NCI-H2196 treated with DMSO at 0.1 percent for 48 hours (cell line): Measurements from ENCODE around the gene GAB2.
"Not testable (repeated sequence)": the region's sequence is repeated elsewhere in the genome, so short reads cannot be mapped to it uniquely, and the experiment has no call there.

Experiments used
- DNase-seq: peaks from one replicate; lab custom pipeline; 2025; ENCODE audit not compliant: unreplicated experiment; lab: John Stamatoyannopoulos, UW

GAB2 gene

DNA sequence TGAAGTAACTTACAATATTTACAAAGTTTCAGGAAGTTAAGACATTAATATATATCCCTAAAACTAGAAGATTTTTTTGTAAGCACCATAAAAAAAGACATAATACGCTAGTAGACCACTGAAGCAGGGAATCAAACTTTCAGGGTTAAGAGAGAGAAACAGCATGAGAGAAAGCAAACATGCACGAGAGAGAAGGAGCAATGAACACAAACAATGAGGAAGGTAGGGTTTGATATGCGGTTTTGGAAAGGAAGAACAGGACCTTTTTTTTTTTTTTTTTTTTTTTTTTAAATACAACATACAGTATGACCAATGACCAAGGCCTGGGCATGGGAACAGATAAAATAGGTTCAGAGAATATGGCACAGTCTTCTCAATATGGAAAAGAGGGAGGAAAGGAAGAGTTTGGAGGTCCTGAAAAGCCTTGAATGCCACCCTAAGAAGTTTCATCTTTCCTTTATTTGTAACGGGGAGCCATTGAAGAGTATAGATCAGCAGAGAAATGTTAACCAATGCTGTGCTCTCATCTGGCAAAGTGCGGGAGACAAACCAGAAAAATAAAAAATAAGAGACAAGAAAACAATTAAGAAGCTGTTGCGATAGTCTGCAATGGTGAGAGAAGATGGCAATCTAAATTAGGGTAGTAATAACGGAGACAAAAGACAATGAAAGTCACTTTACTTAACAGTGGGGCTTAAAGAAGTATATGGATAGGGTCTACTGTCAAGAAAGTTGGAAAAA is 127.9 kb downstream of the GAB2 start:
- no peak for DNase-seq

DNA sequence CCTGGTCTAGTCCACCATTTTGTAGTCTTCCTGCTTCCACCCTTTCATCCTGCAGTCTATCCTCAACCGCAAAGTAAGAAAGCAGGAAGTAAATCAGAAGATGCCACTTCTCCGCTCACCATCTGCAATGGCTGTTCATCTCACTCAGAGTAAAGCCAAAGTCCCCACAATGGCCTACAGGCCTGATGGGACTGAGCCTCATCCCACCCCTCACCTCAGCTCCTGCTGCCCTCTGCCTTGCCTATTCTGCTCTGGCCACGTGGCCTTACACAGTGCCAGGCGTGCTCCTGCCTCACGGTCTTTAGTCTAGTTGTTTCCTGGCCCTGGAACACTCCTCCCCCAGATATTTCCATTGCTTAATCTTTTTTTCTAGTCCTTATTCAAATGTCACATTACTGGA is 133.4 kb downstream of the GAB2 start:
- no peak for DNase-seq

DNA sequence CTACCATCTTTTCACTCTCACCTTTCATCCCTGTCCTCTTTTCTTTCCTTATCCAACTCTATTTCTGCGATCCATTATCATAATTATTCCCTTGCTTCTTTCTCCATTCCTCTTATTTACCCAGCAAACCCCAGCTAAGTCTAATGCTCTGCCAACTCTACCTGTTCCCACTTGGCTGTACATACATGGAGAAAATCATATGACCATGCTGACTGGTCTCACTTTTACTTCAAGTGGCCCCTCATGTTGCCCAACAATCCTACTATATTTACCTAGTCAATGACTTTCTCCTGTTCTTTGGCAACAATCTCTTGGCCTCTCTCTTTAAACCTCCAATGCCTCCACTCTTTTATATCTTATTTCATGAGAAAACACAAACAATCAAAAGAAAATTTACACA is 134.8 kb downstream of the GAB2 start:
- DNase-seq: no peak

DNA sequence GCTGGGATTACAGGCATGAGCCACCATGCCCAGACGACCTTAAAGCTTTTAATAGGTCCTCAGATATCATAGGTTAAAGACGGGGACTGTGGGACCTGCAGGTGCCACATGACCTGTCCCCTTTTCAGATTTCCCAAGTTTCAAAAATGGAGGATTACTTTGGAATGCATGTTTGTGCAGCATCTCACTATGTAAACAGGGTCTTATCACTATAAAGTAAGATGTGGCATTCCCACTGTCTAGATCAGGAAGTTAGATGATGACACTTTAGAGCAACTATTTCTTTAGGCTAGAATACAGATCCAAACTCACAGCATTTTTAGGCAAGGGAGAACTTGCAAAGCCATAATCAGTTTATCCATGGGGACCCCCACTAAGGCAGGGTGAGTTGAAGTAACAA is 136.1 kb downstream of the GAB2 start:
- DNase-seq: no peak

DNA sequence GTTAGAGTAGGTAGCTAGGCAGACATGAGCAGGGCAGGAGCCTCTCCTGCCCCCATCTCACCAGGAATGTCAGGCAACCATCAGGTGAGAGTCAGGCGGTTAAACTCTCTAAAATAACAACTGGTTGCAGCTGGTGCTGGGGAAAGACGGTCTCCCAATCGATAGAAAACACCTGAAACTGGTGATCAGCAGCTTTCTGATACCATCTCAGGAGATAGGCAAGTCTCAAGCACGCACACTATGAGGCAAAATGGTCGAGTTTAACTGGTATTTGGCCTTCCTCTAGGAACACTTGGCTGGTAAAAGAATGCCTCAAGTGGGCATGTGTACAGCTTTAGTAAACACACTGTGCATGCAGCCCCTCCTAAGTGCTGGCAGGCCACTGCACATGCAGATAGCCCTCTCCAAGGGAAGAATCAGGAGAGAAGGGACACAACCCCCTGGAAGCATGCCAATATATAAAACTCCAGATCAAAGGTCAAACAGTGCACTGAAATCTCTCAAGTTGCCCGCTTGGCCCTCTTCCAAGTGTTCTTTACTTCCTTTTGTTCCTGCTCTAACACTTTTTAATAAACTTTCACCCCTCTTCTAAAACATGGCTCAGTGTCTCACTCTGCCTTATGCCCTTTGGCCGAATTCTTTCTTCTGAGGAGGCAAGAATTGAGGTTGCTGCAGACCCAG is 140.2 kb downstream of the GAB2 start:
- no peak for DNase-seq

DNA sequence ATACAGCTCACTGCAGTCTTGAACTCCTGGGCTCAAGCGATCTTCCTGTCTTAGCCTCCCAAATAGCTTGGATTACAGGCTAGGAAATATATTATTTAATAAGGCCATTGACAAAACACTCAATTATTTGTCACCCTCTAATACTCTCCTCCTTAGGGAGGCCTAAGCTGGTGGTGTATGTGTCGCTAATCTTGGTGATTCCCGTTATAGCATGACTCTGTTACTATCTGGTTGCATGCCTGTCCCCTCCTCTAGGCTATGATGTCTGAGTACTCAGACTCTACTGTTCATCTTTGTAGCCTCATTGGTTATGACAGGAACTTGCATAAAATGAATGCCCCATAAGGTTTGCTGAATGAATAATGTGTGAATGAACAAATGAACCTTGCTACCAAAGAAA is 141.3 kb downstream of the GAB2 start:
- DNase-seq: no peak

DNA sequence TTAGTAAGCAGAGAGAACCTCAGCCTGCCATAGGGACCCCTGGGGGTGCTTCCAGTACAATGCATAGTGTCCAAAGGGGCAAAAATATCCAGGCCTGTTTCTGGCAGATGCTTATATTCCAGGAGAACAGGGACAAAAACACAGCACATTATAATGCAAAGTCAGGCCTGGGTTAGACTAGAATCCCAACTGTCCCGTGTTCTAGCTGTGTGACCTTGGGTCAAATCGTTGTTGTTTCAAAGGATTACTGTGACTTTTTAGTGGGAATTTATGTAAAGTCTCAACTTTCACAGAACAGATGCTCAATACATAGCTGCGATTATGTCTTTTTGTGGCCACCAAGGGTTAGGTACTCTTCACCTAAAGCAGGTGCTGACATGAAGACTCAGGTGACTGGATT is 142.9 kb downstream of the GAB2 start:
- no peak for DNase-seq

DNA sequence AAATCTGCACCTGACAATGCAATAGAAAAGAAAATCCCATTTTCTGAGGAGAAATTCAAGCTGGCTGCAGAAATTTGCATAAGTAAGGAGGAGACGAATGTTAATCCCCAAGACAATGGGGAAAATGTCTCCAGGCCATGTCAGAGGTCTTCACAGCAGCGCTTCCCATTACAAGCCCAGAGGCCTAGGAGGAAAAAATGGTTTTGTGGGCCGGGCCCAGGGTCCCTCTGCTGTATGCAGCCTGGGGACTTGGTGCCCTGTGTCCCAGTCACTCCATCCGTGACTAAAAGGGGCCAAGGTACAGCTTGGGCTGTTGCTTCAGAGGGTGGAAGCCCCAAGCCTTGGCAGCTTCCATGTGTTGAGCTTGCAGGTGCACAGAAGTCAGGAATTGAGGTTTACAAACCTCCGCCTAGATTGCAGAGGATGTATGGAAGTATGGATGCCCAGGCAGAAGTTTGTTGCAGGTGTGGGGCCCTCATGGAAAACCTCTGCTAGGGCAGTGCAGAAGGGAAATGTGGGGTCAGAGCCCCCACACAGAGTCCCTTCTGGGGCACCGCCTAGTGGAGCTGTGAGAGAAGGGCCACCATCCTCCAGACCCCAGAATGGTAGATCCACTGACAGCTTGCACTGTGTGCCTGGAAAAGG is 144.9 kb downstream of the GAB2 start:
- not testable (repeated sequence) for DNase-seq

DNA sequence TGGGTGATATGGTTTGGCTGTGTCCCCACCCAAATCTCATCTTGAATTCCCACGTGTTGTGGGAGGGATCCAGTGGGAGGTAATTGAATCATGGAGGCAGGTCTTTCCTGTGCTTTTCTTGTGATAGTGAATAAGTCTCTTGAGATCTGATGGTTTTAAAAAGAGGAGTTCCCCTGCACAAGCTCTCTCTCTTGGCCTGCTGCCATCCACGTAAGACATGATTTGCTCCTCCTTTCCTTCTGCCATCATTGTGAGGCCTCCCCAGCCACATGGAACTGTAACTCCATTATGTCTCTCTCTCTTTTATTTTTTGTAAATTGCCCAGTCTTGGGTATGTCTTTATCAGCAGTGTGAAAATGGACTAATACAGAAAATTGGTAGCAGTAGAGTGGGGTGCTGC is 145.8 kb downstream of the GAB2 start:
- DNase-seq: not testable (repeated sequence)

DNA sequence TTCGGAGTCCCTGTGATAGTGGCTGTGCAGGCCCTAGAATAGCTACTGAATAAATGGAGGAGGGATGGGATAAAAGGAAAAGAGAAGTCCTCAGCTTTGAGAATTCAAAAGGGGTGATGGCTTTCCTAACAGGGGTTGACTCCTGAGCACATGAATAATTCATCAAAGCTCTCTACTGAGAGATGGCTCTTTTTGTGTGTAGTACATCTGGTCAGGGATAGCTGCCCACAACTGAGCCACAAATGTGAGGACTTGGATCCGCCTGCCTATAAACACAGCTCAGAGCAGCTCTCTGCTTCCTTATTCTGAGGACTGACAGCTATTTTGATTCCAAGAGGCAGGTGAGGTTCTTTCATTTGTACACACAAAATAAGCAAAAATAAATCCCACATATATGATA is 146.6 kb downstream of the GAB2 start:
- DNase-seq: no peak

DNA sequence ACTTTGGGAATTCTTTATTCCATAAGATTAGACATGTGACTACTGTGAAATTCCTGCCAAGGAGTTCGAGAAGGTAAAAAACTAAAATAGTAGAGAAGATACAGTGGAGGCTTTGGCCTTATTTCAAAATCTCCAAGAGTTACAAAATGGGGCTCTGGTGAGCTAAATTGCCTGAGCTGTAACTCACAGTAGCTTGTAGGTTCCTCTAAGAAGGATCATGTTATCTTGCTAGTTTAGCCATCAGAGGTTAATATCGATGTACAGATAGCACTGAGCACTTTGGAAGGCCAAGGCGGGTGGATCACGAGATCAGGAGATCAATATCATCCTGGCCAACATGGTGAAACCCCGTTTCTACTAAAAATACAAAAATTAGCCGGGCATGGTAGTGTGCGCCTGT is 147.8 kb downstream of the GAB2 start:
- no peak for DNase-seq

DNA sequence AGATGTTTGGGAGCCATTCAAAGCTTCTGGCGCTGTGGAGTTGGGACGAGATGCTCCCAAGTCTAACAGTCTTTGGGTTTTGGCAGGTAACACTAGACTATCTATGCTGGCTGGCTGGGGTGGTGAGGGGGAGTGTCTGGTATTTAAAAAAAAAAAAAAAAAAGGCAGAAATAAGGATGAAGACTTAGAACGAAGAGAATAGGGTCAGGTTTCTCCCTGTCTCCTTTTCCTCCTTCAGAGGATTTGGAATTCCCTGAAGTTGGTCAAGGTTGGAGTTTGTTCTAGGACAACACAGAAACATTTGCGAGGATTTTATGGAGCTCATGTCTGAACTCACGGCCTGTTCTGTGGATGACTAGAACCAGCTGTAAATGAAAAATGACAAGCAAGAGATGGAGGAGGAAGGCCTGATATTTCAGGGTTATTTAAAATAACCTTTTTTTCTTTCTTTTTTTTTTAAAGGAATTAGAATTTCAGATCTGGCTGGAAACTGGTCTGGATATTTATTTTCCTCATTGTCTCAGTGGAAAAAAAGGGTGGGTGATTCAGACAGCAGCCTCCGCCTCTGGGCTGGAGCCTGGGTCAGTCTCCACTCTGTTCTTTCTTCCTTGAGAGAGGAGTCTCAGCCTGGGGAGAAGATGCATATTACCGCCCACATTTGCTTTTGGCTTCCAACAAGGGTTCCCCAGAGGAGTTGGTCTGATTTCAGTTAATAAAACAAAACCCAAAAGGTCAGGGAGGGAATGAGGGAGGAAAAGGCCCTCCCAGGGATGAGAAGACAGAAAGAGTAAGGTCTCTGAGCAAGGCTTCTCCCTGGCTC is 148.8 kb downstream of the GAB2 start:
- DNase-seq: no peak

DNA sequence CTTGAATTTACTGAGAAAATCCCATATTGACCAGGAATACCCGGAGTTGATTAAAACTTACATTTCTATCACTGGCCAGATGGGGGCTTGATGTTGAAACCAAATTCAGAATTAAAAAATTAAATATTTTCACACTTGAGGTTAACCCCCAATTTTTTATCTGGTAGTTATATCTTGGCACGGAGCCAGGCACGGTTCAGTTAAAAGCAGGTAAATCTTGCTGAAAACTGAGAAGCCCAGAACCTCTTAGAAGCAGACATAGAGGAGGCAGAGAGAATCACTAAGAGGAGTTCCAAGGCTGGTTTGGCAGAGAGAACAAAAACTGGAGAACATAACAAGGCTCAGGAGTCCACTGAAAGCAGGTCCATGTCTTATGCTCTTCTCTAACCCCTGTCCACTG is 151.2 kb downstream of the GAB2 start:
- DNase-seq: no peak

DNA sequence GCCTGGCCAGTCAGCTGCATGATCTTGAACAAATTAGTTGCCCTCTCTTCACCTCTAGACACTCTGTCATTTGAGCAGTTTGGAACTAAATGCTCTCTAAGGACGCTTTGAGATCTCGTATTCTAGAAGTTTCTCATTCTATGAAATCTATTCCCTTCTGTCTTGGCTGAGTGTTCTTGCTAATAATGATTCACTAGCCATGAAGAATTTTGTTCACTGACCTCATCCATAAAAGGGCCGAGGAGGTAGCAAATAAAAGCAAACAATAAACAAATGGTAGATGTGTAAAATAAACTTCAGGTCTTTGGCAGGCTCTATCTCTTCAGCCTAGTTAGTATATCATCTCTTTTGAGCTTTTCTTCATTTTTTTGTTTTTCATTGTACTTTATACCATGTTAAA is 152.3 kb downstream of the GAB2 start:
- DNase-seq: no peak

DNA sequence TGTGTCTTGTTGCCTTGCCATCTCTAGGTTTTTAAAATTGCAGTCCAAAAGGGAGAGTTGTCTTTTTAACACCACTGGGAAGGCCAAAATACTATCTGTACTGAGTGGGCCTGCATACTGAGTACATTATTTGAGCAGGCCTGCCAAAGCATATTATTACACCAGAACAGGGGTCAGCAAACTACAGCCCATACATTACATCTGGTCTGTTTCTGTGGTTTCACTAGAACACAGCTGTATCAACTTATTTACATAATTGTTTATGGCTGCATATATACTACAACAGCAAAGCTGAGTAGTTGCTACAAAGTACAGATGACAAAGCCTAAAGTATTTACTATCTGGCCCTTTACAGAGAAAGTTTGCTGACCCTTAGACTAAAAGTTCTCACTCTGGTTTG is 154.9 kb downstream of the GAB2 start:
- no peak for DNase-seq

DNA sequence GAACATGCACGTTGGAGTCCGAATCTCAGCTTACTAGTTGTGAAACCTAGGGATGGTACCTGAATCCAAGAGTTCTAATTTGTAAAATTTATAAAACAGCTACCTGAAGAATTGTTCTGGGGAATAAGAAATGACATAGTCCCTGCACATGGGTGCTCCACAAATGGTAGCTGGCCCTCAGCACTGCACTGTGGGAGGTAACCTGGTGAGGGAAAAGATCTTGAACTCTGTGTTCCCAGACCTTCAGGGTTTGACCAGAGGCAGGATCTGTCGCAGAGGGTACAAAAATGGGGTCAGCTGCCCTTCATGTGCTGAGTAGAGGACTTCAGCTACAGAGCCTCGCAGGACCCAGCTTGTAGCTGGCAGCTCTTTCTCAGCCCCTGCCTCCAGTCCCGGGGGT is 155.4 kb downstream of the GAB2 start:
- no peak for DNase-seq

DNA sequence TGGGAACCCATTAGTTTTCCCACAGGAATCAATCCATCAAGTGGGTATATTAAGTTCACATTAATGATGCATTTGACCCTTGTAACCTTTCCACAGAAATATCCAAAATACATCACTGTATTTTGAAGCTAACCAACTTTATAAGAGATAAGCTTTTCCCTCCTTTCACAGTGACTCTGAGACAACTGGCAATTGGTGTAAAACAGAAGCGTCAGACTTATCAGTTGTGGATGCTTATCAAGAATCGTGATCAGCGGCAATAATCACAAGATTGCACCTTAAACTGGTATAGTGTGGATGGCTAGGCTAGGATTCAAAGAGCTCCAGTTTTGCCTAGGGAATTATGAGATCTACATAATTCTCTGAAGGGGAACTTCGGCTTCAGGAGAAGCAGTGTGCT is 155.8 kb downstream of the GAB2 start:
- DNase-seq: no peak

DNA sequence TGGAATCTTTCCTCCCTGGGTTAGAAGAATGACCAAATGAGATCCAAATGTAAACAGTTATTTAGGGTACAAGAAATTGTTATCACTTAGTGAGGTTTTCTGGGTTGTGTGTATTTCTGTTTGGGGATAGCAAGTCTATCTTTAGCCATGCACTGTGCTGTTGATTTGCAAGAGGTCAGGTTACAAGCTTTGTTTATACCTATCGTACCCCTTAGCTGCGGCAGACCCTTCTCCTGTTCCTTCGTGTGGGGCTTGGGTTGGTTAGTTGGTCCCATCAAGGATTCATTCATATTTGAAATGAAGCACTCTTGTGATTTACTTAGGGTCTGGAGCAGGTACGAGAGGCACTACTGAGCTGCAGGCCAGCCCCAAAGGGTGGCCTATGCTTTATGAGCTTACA is 156.3 kb downstream of the GAB2 start:
- DNase-seq: no peak

DNA sequence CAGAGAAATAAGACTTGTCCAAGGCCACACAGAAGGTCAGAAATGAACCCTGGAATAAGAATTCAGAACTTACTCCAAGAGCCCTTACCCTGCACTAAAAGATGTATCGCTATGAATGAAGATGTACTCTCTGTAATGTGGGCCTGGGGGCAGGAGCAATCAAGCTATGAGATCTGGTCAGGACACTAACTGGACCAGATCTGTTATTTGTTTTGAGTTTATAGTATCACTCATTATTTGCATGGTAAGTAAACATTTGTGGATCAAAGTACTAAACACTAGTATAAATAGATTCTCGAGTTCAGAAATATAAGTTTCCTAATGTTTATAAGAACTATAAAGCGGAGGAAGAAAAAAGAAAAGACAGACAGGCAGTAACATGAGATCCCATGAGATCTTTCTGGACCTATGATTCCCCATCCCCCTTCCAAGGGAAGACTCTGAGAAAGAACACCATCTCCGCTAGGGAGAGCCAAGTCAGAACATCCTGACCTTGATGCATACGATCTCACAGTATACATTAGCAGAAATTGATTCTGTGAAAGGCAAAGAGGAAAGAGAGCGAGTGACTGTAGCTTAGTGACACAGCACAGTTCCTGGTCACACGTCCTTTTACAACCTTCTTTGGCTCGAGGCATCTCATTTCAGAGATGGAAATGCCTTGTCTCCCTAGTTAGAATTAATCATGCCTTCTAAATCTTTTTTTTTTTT is 157.7 kb downstream of the GAB2 start:
- DNase-seq: no peak

DNA sequence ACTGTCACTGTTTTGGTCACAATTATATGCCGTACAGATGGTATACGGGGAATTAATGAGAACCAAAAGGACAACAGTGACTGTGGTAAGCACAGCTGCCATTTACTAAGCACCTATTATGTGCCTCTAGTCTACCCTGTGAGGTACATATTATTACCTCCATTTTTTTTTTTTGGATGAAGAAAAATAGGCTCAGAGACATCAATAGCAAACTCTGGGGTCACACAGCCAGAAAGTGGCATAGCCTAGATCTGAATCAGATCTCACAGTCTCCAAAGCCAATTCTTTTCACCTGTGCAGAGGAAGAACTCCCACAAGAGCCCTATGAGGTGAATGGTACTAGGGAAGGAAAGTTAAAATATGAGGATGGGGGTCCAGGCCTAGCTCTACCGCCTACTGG is 160.0 kb downstream of the GAB2 start:
- DNase-seq: no peak

DNA sequence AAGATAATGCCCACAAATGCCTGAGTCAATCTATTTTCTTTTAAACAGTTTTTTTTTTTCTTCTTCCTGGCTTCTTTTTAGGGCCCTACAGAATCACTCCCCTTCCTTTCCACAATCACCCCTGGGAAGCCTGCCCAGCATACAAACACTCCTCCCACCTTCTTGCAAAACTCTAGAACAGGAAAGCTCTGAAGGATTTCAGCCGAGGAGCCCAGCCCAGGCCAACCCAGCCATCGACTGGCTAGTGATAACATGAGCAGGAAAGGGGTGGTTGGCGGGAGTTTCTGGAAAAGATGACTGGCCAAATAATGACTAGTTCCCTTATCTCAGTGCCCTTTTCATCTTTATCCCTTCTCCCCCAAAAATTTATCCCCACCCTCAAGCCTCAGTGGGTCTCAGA is 160.7 kb downstream of the GAB2 start:
- DNase-seq: no peak
